Suprapubic skin (tissue), 4 donors: ENCODE data around the gene ADGRG1.

Experiments used
- CTCF ChIP-seq, 2 donors: fragments of 200-600 bp in 1 of 2; fragments of 450-650 bp in 1 of 2; sonication (generic) in 1 of 2; IDR thresholded peaks; one replicate each; pipeline ENCODE4 v1.5.1; 2016 to 2019; ENCODE audit warnings: antibody characterized with exemption in 2 of 2, mild to moderate bottlenecking in 1 of 2, moderate library complexity in 1 of 2
- EP300 ChIP-seq: sonication (generic); formaldehyde crosslinking; IDR thresholded peaks from one replicate; pipeline ENCODE4 v1.6.1; 2017; ENCODE audit warnings: antibody characterized with exemption
- POLR2A ChIP-seq, 2 donors: fragments of 450-650 bp; IDR thresholded peaks; one replicate each; pipeline ENCODE4 v1.6.1; 2017; ENCODE audit warnings: antibody characterized with exemption in 2 of 2, mild to moderate bottlenecking in 2 of 2, moderate library complexity in 2 of 2
- POLR2AphosphoS5 ChIP-seq, 3 donors: sonication (generic); formaldehyde crosslinking; IDR thresholded peaks; one replicate each; pipeline ENCODE4 v1.6.1; 2017; ENCODE audit warnings: antibody characterized with exemption in 3 of 3

GRCh38 chr16:57683636-57684545 lies 55.5 kb downstream of the ADGRG1 start:
- no peak for TF ChIP-seq CTCF (IDR thresholded peaks at IDR 0.05)
- TF ChIP-seq POLR2AphosphoS5 (IDR thresholded peaks at IDR 0.05) = no peak
- no peak for TF ChIP-seq EP300
- no peak for TF ChIP-seq POLR2A (IDR thresholded peaks at IDR 0.05)
